Activated naive CD4-positive, alpha-beta T cell treated with anti-CD3 and anti-CD28 coated beads for 36 hours (primary cell): Measurements from ENCODE around the gene TSFM. TPM values are rescaled to one million over a fixed set of nuclear protein-coding genes. Genes with fewer than 3 reads are reported as not detected.
"Not testable (repeated sequence)": the region's sequence is repeated elsewhere in the genome, so short reads cannot be mapped to it uniquely, and the experiment has no call there.

Experiments used
- CTCF ChIA-PET: fragments of 350-600 bp; sonication (Branson Sonifier 250); formaldehyde crosslinking; loops from one replicate; lab custom pipeline; 2021; ENCODE audit warnings: antibody characterized with exemption; lab: Charles Lee
- DNase-seq: peaks from one replicate; pipeline ENCODE4 v3.0.0-alpha.2; 2020
- H3K27ac Mint-ChIP-seq: one replicate; pipeline ENCODE4 v1.8.0; 2021; ENCODE audit warnings: mild to moderate bottlenecking, mixed read lengths
- H3K27me3 Mint-ChIP-seq: one replicate; pipeline ENCODE4 v1.8.0; 2021; ENCODE audit warnings: low read depth, mixed read lengths
- H3K36me3 Mint-ChIP-seq: one replicate; pipeline ENCODE4 v1.8.0; 2021; ENCODE audit warnings: low read depth, mixed read lengths
- H3K4me1 Mint-ChIP-seq: one replicate; pipeline ENCODE4 v1.8.0; 2021; ENCODE audit warnings: low read depth, mixed read lengths
- H3K4me3 Mint-ChIP-seq: one replicate; pipeline ENCODE4 v1.8.0; 2021; ENCODE audit warnings: mild to moderate bottlenecking, moderate library complexity, mixed read lengths
- H3K9me3 Mint-ChIP-seq: one replicate; pipeline ENCODE4 v1.8.0; 2021; ENCODE audit warnings: mixed read lengths
- intact Hi-C: fragments of 100-400 bp; cut with micrococcal nuclease; formaldehyde crosslinking; loops from one replicate; pipeline ENCODE4 v1.15.1; 2023
- total RNA-seq, 2 experiments: library from RNA; stranded (reverse); gene quantifications; one replicate each; pipeline ENCODE4 v1.2.3, GENCODE V29; 2021

The TSFM gene
- total RNA-seq, 2 experiments from 2014 or later = 32.8 to 34.3 TPM

DNA sequence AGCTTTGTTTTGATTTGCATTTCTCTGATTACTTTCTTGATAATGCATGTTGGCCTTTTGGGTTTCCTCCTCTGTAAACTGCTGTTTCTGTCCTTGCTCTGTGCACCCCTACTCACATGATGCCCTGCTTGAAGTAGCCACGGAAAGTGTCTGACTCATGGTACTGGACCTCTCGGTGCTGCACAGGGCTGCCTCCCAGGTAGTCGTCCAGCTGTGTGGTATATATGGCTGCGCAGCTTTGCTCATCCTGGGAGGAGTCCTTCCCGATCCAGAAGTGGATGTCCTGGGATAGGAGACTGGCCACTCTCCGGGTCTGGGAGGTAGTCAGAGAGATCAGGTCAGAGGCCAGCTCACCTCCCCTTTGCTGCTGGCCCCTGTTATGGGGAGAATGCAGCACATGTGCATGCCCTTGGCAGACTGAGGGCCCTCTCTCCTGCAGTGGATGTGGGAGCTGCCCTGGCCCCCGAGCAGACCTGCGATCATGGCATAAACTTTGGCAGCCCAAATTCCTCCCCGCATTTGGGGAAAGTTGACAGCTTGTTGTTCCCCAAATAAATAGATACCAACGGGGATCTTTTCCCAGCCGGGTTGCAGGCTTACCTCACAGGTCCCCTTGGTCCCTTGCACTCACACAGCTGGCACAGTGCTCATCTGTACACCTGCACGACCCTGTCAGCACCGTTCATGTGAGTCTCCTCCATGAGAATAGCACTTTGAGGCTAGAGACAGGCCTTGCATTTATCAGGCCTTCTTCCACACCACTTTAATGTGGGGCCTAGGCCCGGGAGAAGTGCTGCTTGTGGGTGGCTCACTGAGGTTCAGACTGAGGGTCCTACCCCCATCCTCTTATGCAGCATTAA, 30.8 kb downstream of the TSFM start:
- intact Hi-C loops = no loop called here
- no peak overlapping the region for H3K27ac Mint-ChIP-seq
- no peaks in the 10 kb centered on the region for H3K4me1 Mint-ChIP-seq
- H3K27me3 Mint-ChIP-seq = no peaks in the 10 kb centered on the region
- H3K36me3 Mint-ChIP-seq = no peaks in the 10 kb centered on the region
- H3K9me3 Mint-ChIP-seq = no peaks in the 10 kb centered on the region
- no peak for DNase-seq
- H3K4me3 Mint-ChIP-seq = no peak overlapping the region
- CTCF ChIA-PET = interaction anchor here (2.6 to 21.5 kb wide), 2 partner anchors 11 to 89 kb away, joined by 15 to 255 read pairs; no protein-coding TSS in a partner anchor

DNA sequence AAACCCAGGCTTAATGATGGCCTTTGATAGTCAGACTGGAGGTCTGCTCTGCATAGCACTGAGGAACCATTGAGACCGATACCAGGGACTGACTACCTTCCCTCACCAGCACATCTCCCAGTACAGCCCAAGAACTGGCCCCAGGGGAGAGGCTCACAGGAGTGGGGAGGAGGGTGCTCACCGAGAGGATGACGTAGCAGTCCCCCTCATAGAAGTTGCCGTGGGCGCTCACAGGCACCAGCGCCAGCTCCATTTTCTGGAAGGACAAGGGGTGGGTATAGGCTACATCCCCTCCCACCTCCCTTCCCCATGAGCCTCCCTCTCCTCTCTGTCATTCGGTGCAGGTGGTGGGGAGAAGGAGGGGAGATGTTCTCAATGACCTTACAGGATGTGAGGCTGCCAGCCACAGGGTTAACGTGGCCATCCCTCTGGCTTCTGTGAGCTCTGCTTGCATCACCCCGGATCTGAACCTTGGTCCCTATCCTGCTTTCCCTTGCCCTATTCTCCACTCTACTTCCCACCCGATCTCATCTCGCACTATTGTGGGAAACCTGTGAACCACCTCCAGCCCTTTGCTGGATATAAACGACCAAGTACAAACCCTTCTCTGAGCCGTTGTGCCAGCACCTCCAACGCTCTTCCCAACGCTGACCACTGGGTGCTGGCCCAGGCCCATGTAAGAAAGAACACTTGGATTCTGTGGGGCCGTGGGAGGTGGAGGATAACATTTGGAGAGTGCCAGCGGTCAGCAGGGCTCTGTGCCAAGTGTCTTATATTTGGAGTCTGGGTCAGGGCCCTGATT, 31.6 kb downstream of the TSFM start:
- no peaks in the 10 kb centered on the region for H3K36me3 Mint-ChIP-seq
- H3K4me3 Mint-ChIP-seq = no peak overlapping the region
- no peaks in the 10 kb centered on the region for H3K4me1 Mint-ChIP-seq
- H3K9me3 Mint-ChIP-seq = no peaks in the 10 kb centered on the region
- no peak for DNase-seq
- CTCF ChIA-PET = interaction anchor here (2.6 to 21.5 kb wide), 2 partner anchors 11 to 88 kb away, joined by 15 to 255 read pairs; no protein-coding TSS in a partner anchor
- H3K27me3 Mint-ChIP-seq = no peaks in the 10 kb centered on the region
- no peak overlapping the region for H3K27ac Mint-ChIP-seq
- intact Hi-C loops = no loop called here

DNA sequence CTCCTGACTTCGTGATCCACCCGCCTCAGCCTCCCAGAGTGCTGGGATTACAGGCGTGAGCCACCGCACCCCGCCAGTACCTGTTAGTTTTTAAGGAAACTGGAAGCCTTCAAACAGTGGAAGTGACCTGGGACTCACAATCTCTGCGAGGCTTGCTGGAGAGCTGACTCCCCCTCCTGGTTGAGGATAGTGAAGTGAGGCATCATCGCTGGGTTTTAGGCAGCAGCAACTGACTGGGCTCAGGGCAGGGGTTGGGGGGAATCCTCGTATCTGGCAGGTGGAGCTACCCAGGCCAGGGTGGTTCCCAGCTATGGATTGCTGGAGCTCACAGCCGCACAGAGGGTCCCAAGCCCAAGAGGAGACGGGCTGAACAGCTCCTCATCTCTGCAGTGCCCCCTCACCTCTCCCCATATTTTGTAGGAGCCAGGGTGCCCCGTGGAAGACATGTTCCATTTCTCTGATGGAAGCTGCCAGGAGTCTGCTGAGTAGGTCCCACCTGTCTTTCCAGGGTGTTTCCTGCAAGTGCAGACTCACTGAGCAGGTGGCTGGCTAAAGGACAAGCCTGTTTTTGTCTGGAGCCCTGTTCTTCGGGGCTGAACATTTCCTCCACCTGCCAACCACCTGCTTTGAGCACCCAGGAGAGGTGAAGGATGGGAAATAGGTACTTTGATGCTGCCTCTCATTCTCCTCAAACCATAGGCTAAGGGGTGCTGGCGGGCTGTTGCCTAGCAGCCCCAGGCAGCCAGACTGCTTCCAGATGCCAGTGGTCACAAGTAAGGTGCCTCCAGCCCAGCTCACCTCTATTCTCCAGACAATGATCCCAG, 32.8 kb downstream of the TSFM start:
- no peaks in the 10 kb centered on the region for H3K9me3 Mint-ChIP-seq
- CTCF ChIA-PET = interaction anchor here (0.6 to 21.5 kb wide), 4 partner anchors 13 to 262 kb away, joined by 3 to 255 read pairs (median 5); no protein-coding TSS in a partner anchor
- intact Hi-C loops = no loop called here
- no peak overlapping the region for H3K4me3 Mint-ChIP-seq
- no peak for DNase-seq
- no peak overlapping the region for H3K27ac Mint-ChIP-seq
- no peaks in the 10 kb centered on the region for H3K4me1 Mint-ChIP-seq
- H3K36me3 Mint-ChIP-seq = no peaks in the 10 kb centered on the region
- no peaks in the 10 kb centered on the region for H3K27me3 Mint-ChIP-seq

DNA sequence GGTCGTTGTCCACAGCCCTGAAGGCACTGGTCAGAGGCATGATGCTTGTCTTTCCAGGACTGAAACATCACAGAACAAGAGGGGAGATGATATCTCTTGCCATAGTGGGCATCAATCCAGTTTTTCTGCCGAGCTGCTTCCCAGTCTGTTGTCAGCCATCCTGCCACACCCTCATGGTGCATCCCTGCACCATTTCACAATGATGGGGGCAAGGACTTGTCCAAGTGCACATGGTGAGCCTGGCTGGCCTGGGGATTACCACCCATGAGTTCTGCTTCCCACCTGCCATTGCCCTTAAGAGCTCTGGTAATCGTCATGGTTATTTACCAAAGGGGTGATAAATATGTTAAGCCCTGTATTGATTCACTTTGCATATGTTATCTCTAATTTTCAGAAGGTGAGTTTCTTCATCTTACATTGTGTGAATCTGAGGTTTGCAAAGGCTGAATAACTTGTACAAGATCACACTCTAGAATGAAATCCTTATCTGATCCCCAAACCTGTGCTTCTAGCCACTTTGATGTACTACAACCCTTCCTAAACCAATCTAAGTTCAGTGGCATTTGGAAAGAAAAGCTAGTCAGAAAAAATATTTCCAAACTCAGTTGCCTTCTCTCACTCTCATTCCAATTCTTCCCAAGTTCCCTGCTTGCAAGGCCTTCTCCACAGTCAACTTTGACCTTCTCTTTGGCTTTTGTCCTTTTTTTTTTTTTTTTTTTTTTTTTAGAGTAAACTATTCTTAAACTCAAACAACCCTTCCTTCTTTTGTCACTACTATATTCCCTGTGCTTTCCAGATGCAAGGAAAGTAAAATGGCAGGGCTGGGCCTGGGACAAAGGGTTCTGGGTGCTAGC, 33.6 kb downstream of the TSFM start:
- CTCF ChIA-PET = interaction anchor here (0.9 to 21.5 kb wide), 3 partner anchors 14 to 86 kb away, joined by 3 to 255 read pairs (median 6); no protein-coding TSS in a partner anchor
- no peaks in the 10 kb centered on the region for H3K4me1 Mint-ChIP-seq
- intact Hi-C loops = no loop called here
- H3K9me3 Mint-ChIP-seq = no peaks in the 10 kb centered on the region
- no peaks in the 10 kb centered on the region for H3K27me3 Mint-ChIP-seq
- DNase-seq = no peak
- no peak overlapping the region for H3K4me3 Mint-ChIP-seq
- H3K27ac Mint-ChIP-seq = no peak overlapping the region
- peaks cover 2% of the 10 kb centered on the region for H3K36me3 Mint-ChIP-seq

DNA sequence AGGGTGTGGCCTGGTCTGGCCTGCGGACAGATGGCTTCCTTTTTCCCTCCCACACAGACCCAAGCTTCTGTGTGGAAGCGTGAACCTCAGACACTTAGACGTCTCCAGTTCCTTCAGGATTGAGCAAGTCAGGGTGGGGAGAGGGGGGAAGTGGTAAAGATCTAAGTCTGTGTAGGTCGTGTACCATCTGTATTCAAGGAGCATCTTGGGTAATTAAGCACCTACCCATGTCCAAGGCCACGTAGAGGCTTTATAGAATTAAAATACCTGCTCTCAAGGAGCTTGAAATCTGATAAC, 34.2 kb downstream of the TSFM start:
- Mint-ChIP-seq H3K27me3 (no peaks in the 10 kb centered on the region), H3K27ac (no peak overlapping the region), H3K4me3 (no peak overlapping the region), H3K9me3 (no peaks in the 10 kb centered on the region), H3K4me1 (no peaks in the 10 kb centered on the region), H3K36me3 (peaks cover 2% of the 10 kb centered on the region)
- CTCF ChIA-PET = interaction anchor here (0.6 to 21.5 kb wide), 3 partner anchors 13 to 383 kb away, joined by 3 to 255 read pairs (median 9); no protein-coding TSS in a partner anchor
- DNase-seq = no peak
- intact Hi-C loops = no loop called here

DNA sequence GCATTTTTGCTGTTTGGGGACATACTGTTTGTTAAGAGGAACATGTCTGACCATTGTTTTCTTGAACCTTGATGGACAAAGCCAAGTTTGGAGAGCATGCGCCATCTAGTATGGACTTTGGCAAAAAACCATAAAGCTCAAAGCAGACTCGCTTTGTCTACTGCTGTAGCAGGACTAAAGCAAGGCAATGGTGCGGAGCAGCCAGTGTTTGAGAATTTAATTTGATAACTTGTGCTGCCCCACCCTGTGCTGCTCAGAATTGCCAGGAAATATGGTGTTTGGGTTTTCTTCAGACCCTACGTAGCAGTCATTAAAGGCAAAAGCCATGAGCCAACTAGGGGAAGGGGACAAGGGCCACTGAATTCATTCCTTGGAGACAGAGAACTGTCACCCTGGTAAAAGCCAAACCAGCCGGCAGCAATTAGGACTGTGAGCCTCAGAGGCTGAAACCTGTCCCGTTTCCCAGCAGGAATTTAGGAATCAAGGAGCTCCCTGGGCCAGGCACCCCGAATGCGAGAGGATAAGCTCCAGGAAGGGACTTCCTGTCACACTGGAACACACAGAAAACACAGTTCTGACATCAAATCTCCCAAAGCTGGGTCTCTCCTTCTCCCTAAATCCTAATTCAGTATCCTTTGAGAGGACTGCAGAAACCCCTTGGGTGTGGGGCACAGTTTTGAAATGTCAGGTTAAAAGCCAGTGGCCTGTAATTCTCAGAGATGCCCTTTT, 34.8 kb downstream of the TSFM start:
- Mint-ChIP-seq H3K4me1 (no peaks in the 10 kb centered on the region), H3K36me3 (peaks cover 2% of the 10 kb centered on the region), H3K27me3 (no peaks in the 10 kb centered on the region), H3K27ac (no peak overlapping the region), H3K9me3 (no peaks in the 10 kb centered on the region), H3K4me3 (no peak overlapping the region)
- CTCF ChIA-PET = interaction anchor here (0.6 to 21.5 kb wide), 7 partner anchors 10 to 383 kb away, joined by 3 to 255 read pairs (median 5); no protein-coding TSS in a partner anchor
- DNase-seq = no peak
- intact Hi-C loops = no loop called here

DNA sequence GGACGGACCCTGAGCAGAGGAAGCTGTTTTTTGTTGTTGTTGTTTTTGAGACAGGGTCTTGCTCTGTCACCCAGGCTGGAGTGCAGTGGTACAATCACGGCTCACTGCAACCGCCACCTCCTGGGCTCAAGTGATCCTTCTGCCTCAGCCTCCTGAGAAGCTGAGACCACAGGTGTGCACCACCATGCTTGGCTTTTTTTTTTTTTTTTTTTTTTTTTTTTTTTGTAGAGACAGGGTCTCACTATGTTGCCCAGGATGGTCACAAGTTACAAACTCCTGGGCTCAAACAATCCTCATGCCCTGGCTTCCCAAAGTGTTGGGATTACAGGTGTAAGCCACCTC, 35.4 kb downstream of the TSFM start:
- H3K36me3 Mint-ChIP-seq, intact Hi-C loops, H3K9me3 Mint-ChIP-seq, H3K4me3 Mint-ChIP-seq, H3K4me1 Mint-ChIP-seq, H3K27me3 Mint-ChIP-seq, DNase-seq, H3K27ac Mint-ChIP-seq: not testable (repeated sequence)
- CTCF ChIA-PET = interaction anchor here (0.6 to 1.5 kb wide), 9 partner anchors 9 to 88 kb away, joined by 3 to 9 read pairs (median 4); partner anchors contain the start of gene TSFM

- H3K4me3 Mint-ChIP-seq, intact Hi-C loops, H3K27ac Mint-ChIP-seq, H3K9me3 Mint-ChIP-seq, CTCF ChIA-PET, H3K27me3 Mint-ChIP-seq, DNase-seq, H3K4me1 Mint-ChIP-seq: not testable (repeated sequence)
- peaks cover 13% of the 10 kb centered on the region for H3K36me3 Mint-ChIP-seq
These were observed 37.5 kb downstream of the TSFM start for GRCh38 chr12:57820119-57820518.

- CTCF ChIA-PET, H3K4me3 Mint-ChIP-seq, H3K27ac Mint-ChIP-seq, H3K4me1 Mint-ChIP-seq, H3K9me3 Mint-ChIP-seq, DNase-seq, intact Hi-C loops, H3K27me3 Mint-ChIP-seq: not testable (repeated sequence)
- H3K36me3 Mint-ChIP-seq = peaks cover 15% of the 10 kb centered on the region
These were observed 38.4 kb downstream of the TSFM start for GRCh38 chr12:57821015-57821414.

DNA sequence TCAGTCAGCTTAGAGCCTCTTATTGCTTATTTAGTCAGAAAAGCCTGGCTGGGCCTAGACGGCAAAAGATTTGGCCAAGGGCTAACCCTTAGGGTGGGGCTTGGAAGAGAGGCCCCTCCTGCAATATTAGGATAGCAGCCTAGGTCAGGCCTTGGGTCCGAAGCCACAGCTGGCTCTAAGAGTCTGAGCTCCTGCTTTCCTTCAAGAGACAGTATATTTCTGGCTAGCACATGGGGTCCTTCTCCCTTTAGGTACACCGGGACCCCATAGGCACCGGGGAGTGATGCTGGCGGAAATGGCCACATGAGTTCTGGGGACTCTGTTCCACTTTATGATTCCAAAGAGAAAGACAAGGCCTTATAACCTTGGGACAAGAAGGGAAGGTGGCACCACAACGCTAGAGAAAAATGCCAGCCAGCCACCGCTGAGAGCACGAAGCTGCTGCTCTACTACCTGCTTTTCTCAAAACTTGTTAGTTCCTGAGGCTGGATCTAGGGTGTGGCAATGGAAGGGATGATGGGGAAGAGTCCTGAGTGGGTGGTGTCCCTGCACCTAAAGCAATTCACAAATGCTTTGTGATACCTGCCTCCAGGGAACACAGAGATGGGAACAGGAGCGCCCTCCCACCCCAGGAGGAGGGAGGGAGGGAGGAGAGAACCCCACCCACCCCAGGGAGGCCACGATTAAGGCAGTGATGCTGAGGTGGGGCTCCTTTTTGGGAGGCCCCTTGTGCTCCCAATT, 39.1 kb downstream of the TSFM start:
- peaks cover 15% of the 10 kb centered on the region for H3K36me3 Mint-ChIP-seq
- intact Hi-C loops = no loop called here
- no peaks in the 10 kb centered on the region for H3K27me3 Mint-ChIP-seq
- DNase-seq = no peak
- no peak overlapping the region for H3K27ac Mint-ChIP-seq
- H3K4me3 Mint-ChIP-seq = no peak overlapping the region
- CTCF ChIA-PET = no interaction called here
- H3K4me1 Mint-ChIP-seq = no peaks in the 10 kb centered on the region
- no peaks in the 10 kb centered on the region for H3K9me3 Mint-ChIP-seq
